ENCODE measurements around the gene APOL4.

GRCh38 chr22:36224245-36224644 lies 22.6 kb upstream of the APOL4 start:
- no peak for TF ChIP-seq POLR2A (IDR thresholded peaks at IDR 0.05)
- no peak for TF ChIP-seq CTCF (IDR thresholded peaks at IDR 0.05)
